ENCODE data around the gene PLTP. TPM values are rescaled to one million over a fixed set of nuclear protein-coding genes. Genes with fewer than 3 reads are reported as not detected.

PLTP gene
- total and polyA plus RNA-seq, 4 donors, result 26.9 to 125 (median 80.7) TPM

GRCh38 chr20:45913116-45913515, 1.2 kb upstream of the PLTP start:
- Histone ChIP-seq H3K27ac (ENCODE audit: low read depth in 1 of 2, low read length in 1 of 2) (no peak overlapping the region), H3K4me3 (no peak overlapping the region), H3K9me3 (ENCODE audit: control insufficient read depth in 4 of 4, insufficient read depth in 3 of 4, low read length in 3 of 4) (no peaks in the 10 kb centered on the region), H3K4me1 (ENCODE audit: control insufficient read depth in 5 of 5, insufficient read depth in 5 of 5, low read length in 5 of 5) (peaks cover 0 to 15% (median 4%) of the 10 kb centered on the region in 5 donors), H3K9ac (ENCODE audit: insufficient read depth in 1 of 2, low read length in 2 of 2) (no peak overlapping the region), H3K36me3 (ENCODE audit: control insufficient read depth in 4 of 4, insufficient read depth in 4 of 4, low read length in 4 of 4) (no peaks in the 10 kb centered on the region), H3K27me3 (ENCODE audit: control insufficient read depth in 3 of 3, insufficient read depth in 3 of 3, low read length in 2 of 3) (no peaks in the 10 kb centered on the region)
- no peak for ATAC-seq (ENCODE audit: insufficient read depth, low FRiP score)
- DNase-seq, result no peak
- TF ChIP-seq CTCF (IDR thresholded peaks at IDR 0.05; ENCODE audit: control extremely low read depth, extremely low read depth), result no peak
- WGBS, 2 donors, result 49 to 59% methylated on average over 5 of the region's 5 CpGs

- no peak overlapping the region for H3K4me3 ChIP-seq
- peak overlapping the region in 1 of 2 donors; percentile 61 for H3K9ac ChIP-seq (ENCODE audit: insufficient read depth in 1 of 2, low read length in 2 of 2)
- no peaks in the 10 kb centered on the region for H3K27me3 ChIP-seq (ENCODE audit: control insufficient read depth in 3 of 3, insufficient read depth in 3 of 3, low read length in 2 of 3)
- H3K36me3 ChIP-seq (ENCODE audit: control insufficient read depth in 4 of 4, insufficient read depth in 4 of 4, low read length in 4 of 4), result no peaks in the 10 kb centered on the region
- DNase-seq (no peak), ATAC-seq (ENCODE audit: insufficient read depth, low FRiP score) (no peak)
- H3K27ac ChIP-seq (ENCODE audit: low read depth in 1 of 2, low read length in 1 of 2), result peak overlapping the region in 1 of 2 donors; percentile 24
- no peaks in the 10 kb centered on the region for H3K9me3 ChIP-seq (ENCODE audit: control insufficient read depth in 4 of 4, insufficient read depth in 3 of 4, low read length in 3 of 4)
- peaks cover 0 to 12% (median 4%) of the 10 kb centered on the region in 5 donors for H3K4me1 ChIP-seq (ENCODE audit: control insufficient read depth in 5 of 5, insufficient read depth in 5 of 5, low read length in 5 of 5)
- 31% methylated on average over 4 of the region's 4 CpGs for WGBS, 2 donors
- TF ChIP-seq CTCF (IDR thresholded peaks at IDR 0.05; ENCODE audit: control extremely low read depth, extremely low read depth), result no peak
These were observed 358 bp upstream of the PLTP start for GRCh38 chr20:45912344-45912682.

GRCh38 chr20:45910670-45911485, 1.1 kb downstream of the PLTP start:
- Histone ChIP-seq H3K27ac (ENCODE audit: low read depth in 1 of 2, low read length in 1 of 2) (peak overlapping the region; percentile 3 to 93), H3K9ac (ENCODE audit: insufficient read depth in 1 of 2, low read length in 2 of 2) (no peak overlapping the region), H3K27me3 (ENCODE audit: control insufficient read depth in 3 of 3, insufficient read depth in 3 of 3, low read length in 2 of 3) (no peaks in the 10 kb centered on the region), H3K9me3 (ENCODE audit: control insufficient read depth in 4 of 4, insufficient read depth in 3 of 4, low read length in 3 of 4) (no peaks in the 10 kb centered on the region), H3K4me3 (peak overlapping the region; percentile 40), H3K36me3 (ENCODE audit: control insufficient read depth in 4 of 4, insufficient read depth in 4 of 4, low read length in 4 of 4) (peaks cover 0 to 2% (median under 1%) of the 10 kb centered on the region in 4 donors), H3K4me1 (ENCODE audit: control insufficient read depth in 5 of 5, insufficient read depth in 5 of 5, low read length in 5 of 5) (peaks cover 0 to 12% (median 4%) of the 10 kb centered on the region in 5 donors)
- no peak for TF ChIP-seq CTCF (IDR thresholded peaks at IDR 0.05; ENCODE audit: control extremely low read depth, extremely low read depth)
- DNase-seq (peak; percentile 98), ATAC-seq (ENCODE audit: insufficient read depth, low FRiP score) (peak; percentile 89)
- 1 to 2% methylated on average over 43 of the region's 43 CpGs for WGBS, 2 donors

All from lung (tissue), 12 donors.